Mammary epithelial cell (primary cell): ENCODE data around the gene GDA.

ENCODE experiments used
- CTCF ChIP-seq, 2 donors: IDR thresholded peaks in 1 of 2; conservative IDR thresholded peaks in 1 of 2; 2 replicates each; pipeline ENCODE4 v1.5.1; 2011 to 2012; ENCODE audit warnings: inconsistent platforms in 2 of 2, low read length in 2 of 2, mild to moderate bottlenecking in 2 of 2, control low read depth in 1 of 2, low read depth in 1 of 2; ENCODE audit not compliant: insufficient read depth in 1 of 2; ENCODE audit errors: extremely low read depth in 1 of 2
- EZH2 ChIP-seq: IDR thresholded peaks from 2 replicates; pipeline ENCODE4 v1.6.1; 2012; ENCODE audit warnings: low read length, inconsistent platforms, borderline replicate concordance

- TF ChIP-seq CTCF (conservative IDR thresholded peaks at IDR 0.05 in 1 of 2, IDR thresholded peaks at IDR 0.05 in 1 of 2; ENCODE audit: extremely low read depth in 1 of 2, insufficient read depth in 1 of 2, low read depth in 1 of 2, low read length in 2 of 2) (peak; percentile 90 to 97), EZH2 (no peak)
Measured at GRCh38 chr9:72280913-72281500, 131.8 kb downstream of the GDA start.
